HepG2 (cell line): ENCODE measurements around the gene RPRML. TPM values are rescaled to one million over a fixed set of nuclear protein-coding genes. Genes with fewer than 3 reads are reported as not detected.

ENCODE experiments used
- EEA1 ChIP-seq: sonication (generic); formaldehyde crosslinking; IDR thresholded peaks from 2 replicates; pipeline ENCODE4 v1.5.1; 2020; ENCODE audit warnings: mild to moderate bottlenecking, missing genetic modification reagents, borderline replicate concordance
- HES4 ChIP-seq: sonication (generic); formaldehyde crosslinking; IDR thresholded peaks from 2 replicates; pipeline ENCODE4 v1.9.0; 2021; ENCODE audit warnings: mild to moderate bottlenecking, missing genetic modification reagents, borderline replicate concordance
- NR2C2 ChIP-seq: sonication (generic); formaldehyde crosslinking; IDR thresholded peaks from 2 replicates; pipeline ENCODE4 v1.4.0; 2020; ENCODE audit warnings: missing genetic modification reagents, mild to moderate bottlenecking, moderate library complexity, borderline replicate concordance
- PITX1 ChIP-seq: sonication (generic); formaldehyde crosslinking; IDR thresholded peaks from 2 replicates; pipeline ENCODE4 v1.5.1; 2020; ENCODE audit warnings: mild to moderate bottlenecking, missing genetic modification reagents
- THRA ChIP-seq: sonication (generic); formaldehyde crosslinking; IDR thresholded peaks from 2 replicates; pipeline ENCODE4 v1.4.0; 2020; ENCODE audit warnings: missing genetic modification reagents, borderline replicate concordance
- ZNF234 ChIP-seq: sonication (generic); formaldehyde crosslinking; conservative IDR thresholded peaks from 2 replicates; pipeline ENCODE4 v1.5.1; 2020; ENCODE audit warnings: mild to moderate bottlenecking, missing genetic modification reagents
- polyA plus RNA-seq, 8 experiments: library from polyadenylated mRNA; depleted of rRNA in 3 of 8; stranded (reverse) in 7 of 8; unstranded in 1 of 8; fragments of >200 nt; fragmentation: Illumina TruSeq in 4 of 8; extraction: Trizol in 4 of 8; gene quantifications; 2 replicates each; pipeline versions ENCODE4 v1.2.1 to v1.2.3, GENCODE V29; 2011 to 2016; ENCODE audit warnings: low read depth in 4 of 8, missing spikeins in 1 of 8, mixed read lengths in 1 of 8; ENCODE audit not compliant: insufficient read depth in 1 of 8
- total RNA-seq, 5 experiments: library from RNA; depleted of rRNA; stranded (reverse); fragments of >200 nt; fragmentation: Illumina TruSeq; extraction: Trizol; gene quantifications; 2 replicates each; pipeline ENCODE4 v1.2.3, GENCODE V29; 2016; ENCODE audit warnings: low read depth in 1 of 5
- TF ChIP-seq, protein P1 (sequence below): fragments of 450-650 bp; IDR thresholded peaks from 2 replicates; pipeline ENCODE4 v1.6.1; 2017; ENCODE audit warnings: mild to moderate bottlenecking

RPRML gene
- total and polyA plus RNA-seq, 2 of the 13 experiments (the other 11 are each of a cell fraction or from before 2014, with no cell fraction given): not detected

GRCh38 chr17:46964315-46965265 lies 14.5 kb downstream of the RPRML start (continued):
- TF ChIP-seq, protein P1, sequence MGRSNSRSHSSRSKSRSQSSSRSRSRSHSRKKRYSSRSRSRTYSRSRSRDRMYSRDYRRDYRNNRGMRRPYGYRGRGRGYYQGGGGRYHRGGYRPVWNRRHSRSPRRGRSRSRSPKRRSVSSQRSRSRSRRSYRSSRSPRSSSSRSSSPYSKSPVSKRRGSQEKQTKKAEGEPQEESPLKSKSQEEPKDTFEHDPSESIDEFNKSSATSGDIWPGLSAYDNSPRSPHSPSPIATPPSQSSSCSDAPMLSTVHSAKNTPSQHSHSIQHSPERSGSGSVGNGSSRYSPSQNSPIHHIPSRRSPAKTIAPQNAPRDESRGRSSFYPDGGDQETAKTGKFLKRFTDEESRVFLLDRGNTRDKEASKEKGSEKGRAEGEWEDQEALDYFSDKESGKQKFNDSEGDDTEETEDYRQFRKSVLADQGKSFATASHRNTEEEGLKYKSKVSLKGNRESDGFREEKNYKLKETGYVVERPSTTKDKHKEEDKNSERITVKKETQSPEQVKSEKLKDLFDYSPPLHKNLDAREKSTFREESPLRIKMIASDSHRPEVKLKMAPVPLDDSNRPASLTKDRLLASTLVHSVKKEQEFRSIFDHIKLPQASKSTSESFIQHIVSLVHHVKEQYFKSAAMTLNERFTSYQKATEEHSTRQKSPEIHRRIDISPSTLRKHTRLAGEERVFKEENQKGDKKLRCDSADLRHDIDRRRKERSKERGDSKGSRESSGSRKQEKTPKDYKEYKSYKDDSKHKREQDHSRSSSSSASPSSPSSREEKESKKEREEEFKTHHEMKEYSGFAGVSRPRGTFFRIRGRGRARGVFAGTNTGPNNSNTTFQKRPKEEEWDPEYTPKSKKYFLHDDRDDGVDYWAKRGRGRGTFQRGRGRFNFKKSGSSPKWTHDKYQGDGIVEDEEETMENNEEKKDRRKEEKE: no peak
- TF ChIP-seq THRA (peak; percentile 40; the same call in 1 of the 2 replicates), ZNF234 (CRISPR knock-in tag) (no peak), PITX1 (CRISPR knock-in tag) (peak; percentile 26; the same call in 1 of the 2 replicates), HES4 (CRISPR knock-in tag) (0 out of 2 replicates have a peak, but pooled peaks have one; percentile 31), NR2C2 (CRISPR knock-in tag) (no peak), EEA1 (CRISPR knock-in tag) (no peak)
